SH-SY5Y (cell line): ENCODE measurements around the gene HLA-DRA.

Experiments used
- GATA2 ChIP-seq: IDR thresholded peaks from 2 replicates; pipeline ENCODE4 v1.6.1; 2011; ENCODE audit warnings: mild to moderate bottlenecking, low read depth, low read length
- GATA3 ChIP-seq: IDR thresholded peaks from 2 replicates; pipeline ENCODE4 v1.6.1; 2011; ENCODE audit warnings: low read depth, mild to moderate bottlenecking, low read length, moderate library complexity

GRCh38 chr6:32447932-32448331 lies 8.2 kb downstream of the HLA-DRA start:
- TF ChIP-seq GATA2 (no peak), GATA3 (no peak)
